Liver (tissue), 9 donors: ENCODE measurements around the gene SECTM1. TPM values are rescaled to one million over a fixed set of nuclear protein-coding genes. Genes with fewer than 3 reads are reported as not detected.
A peak's percentile ranks its signal among the peaks of the same experiment; 100 is the strongest.

Source experiments
- DNase-seq: peaks from one replicate; pipeline ENCODE4 v3.0.0-alpha.2; 2017; ENCODE audit warnings: low spot score
- H3K27ac ChIP-seq, 2 donors: one replicate each; pipeline ENCODE4 v1.7.0; 2013; ENCODE audit warnings: inconsistent platforms in 2 of 2, low read length in 2 of 2, control low read depth in 1 of 2, low read depth in 1 of 2, mild to moderate bottlenecking in 1 of 2
- H3K27me3 ChIP-seq, 4 donors: one replicate each; pipeline versions ENCODE4 v1.6.1 to v1.7.0; 2013; ENCODE audit warnings: low read length in 3 of 4, inconsistent platforms in 1 of 4, mild to moderate bottlenecking in 1 of 4, moderate library complexity in 1 of 4; ENCODE audit not compliant: control insufficient read depth in 4 of 4, insufficient read depth in 4 of 4
- H3K36me3 ChIP-seq, 4 donors: one replicate each; pipeline versions ENCODE4 v1.6.1 to v1.7.0; 2013; ENCODE audit warnings: low read length in 3 of 4, mild to moderate bottlenecking in 3 of 4, low read depth in 1 of 4, moderate library complexity in 1 of 4; ENCODE audit not compliant: control insufficient read depth in 4 of 4, insufficient read depth in 3 of 4
- H3K4me1 ChIP-seq, 4 donors: one replicate each; pipeline versions ENCODE4 v1.6.1 to v1.7.0; 2013; ENCODE audit warnings: low read length in 3 of 4, mild to moderate bottlenecking in 3 of 4, moderate library complexity in 1 of 4; ENCODE audit not compliant: control insufficient read depth in 4 of 4, insufficient read depth in 4 of 4
- H3K4me3 ChIP-seq, 3 donors: one replicate each; pipeline versions ENCODE4 v1.6.1 to v1.7.0; 2013; ENCODE audit warnings: low read length in 3 of 3, control low read depth in 1 of 3, low read depth in 1 of 3, mild to moderate bottlenecking in 1 of 3
- H3K9ac ChIP-seq, 2 donors: one replicate each; pipeline ENCODE4 v1.7.0; 2013; ENCODE audit warnings: low read length in 2 of 2, mild to moderate bottlenecking in 2 of 2, moderate library complexity in 2 of 2, control low read depth in 1 of 2, low read depth in 1 of 2
- H3K9me3 ChIP-seq, 4 donors: one replicate each; pipeline versions ENCODE4 v1.6.1 to v1.7.0; 2013; ENCODE audit warnings: low read length in 3 of 4; ENCODE audit not compliant: control insufficient read depth in 4 of 4
- EGR1 ChIP-seq, 2 donors: IDR thresholded peaks; 2 replicates each; pipeline ENCODE4 v1.6.1; 2016 to 2018; ENCODE audit warnings: antibody characterized with exemption in 2 of 2, low read depth in 2 of 2
- FOXA1 ChIP-seq: IDR thresholded peaks from 2 replicates; pipeline ENCODE4 v1.6.1; 2016; ENCODE audit warnings: antibody characterized with exemption
- FOXA2 ChIP-seq: IDR thresholded peaks from 2 replicates; pipeline ENCODE4 v1.6.1; 2016; ENCODE audit warnings: antibody characterized with exemption
- GABPA ChIP-seq, 2 donors: IDR thresholded peaks in 1 of 2; conservative IDR thresholded peaks in 1 of 2; 2 replicates each; pipeline ENCODE4 v1.6.1; 2016; ENCODE audit warnings: antibody characterized with exemption in 2 of 2, mild to moderate bottlenecking in 1 of 2, moderate library complexity in 1 of 2
- HNF4A ChIP-seq, 2 donors: conservative IDR thresholded peaks; 2 replicates each; pipeline ENCODE4 v1.6.1; 2016; ENCODE audit warnings: antibody characterized with exemption in 2 of 2, mild to moderate bottlenecking in 2 of 2
- HNF4G ChIP-seq: IDR thresholded peaks from 2 replicates; pipeline ENCODE4 v1.6.1; 2016; ENCODE audit warnings: antibody characterized with exemption
- JUND ChIP-seq, 2 donors: IDR thresholded peaks; 2 replicates each; pipeline ENCODE4 v1.6.1; 2016; ENCODE audit warnings: antibody characterized with exemption in 2 of 2
- RAD21 ChIP-seq, 2 donors: IDR thresholded peaks; 2 replicates each; pipeline ENCODE4 v1.6.1; 2016; ENCODE audit warnings: antibody characterized with exemption in 2 of 2, mild to moderate bottlenecking in 2 of 2
- RXRA ChIP-seq, 2 donors: IDR thresholded peaks; 2 replicates each; pipeline ENCODE4 v1.6.1; 2017 to 2018; ENCODE audit warnings: antibody characterized with exemption in 2 of 2, mild to moderate bottlenecking in 1 of 2
- SP1 ChIP-seq: IDR thresholded peaks from 2 replicates; pipeline ENCODE4 v1.6.1; 2018; ENCODE audit warnings: antibody characterized with exemption, mild to moderate bottlenecking
- TAF1 ChIP-seq: conservative IDR thresholded peaks from 2 replicates; pipeline ENCODE4 v1.6.1; 2016; ENCODE audit warnings: antibody characterized with exemption, mild to moderate bottlenecking
- YY1 ChIP-seq: IDR thresholded peaks from 2 replicates; pipeline ENCODE4 v1.6.1; 2016; ENCODE audit warnings: antibody characterized with exemption, mild to moderate bottlenecking
- WGBS: extraction: QIAGEN DNeasy Blood & Tissue Kit; methylation state at CpG from one replicate; pipeline ENCODE4 v1.1.7; 2013; 5-methylcytosine and 5-hydroxymethylcytosine counted together
- polyA plus RNA-seq, 2 donors: library from polyadenylated mRNA; stranded (reverse) in 1 of 2; unstranded in 1 of 2; fragments of 200-250 nt in 1 of 2; fragments of >200 nt in 1 of 2; fragmentation: Nextera tagmentation in 1 of 2; extraction: Ambion mirVana in 1 of 2; gene quantifications; one replicate each; pipeline versions ENCODE4 v1.2.1 to v1.2.3, GENCODE V29; 2013 to 2015
- total RNA-seq, 2 donors: library from RNA; depleted of rRNA; stranded (reverse); fragments of >200 nt; gene quantifications; one replicate each; pipeline ENCODE4 v1.2.3, GENCODE V29; 2014
- TF ChIP-seq, protein P1 (sequence below): IDR thresholded peaks from 2 replicates; pipeline ENCODE4 v1.6.1; 2016; ENCODE audit warnings: antibody characterized with exemption
- TF ChIP-seq, protein P2 (sequence below): fragments of 150-350 bp; IDR thresholded peaks from 2 replicates; pipeline ENCODE4 v1.5.1; 2017; ENCODE audit warnings: improper control_type of control experiment, low read depth, low read length; ENCODE audit not compliant: missing input control
- TF ChIP-seq, protein P3 (sequence below): IDR thresholded peaks from 2 replicates; pipeline ENCODE4 v1.6.1; 2016; ENCODE audit warnings: antibody characterized with exemption
- TF ChIP-seq, protein P4 (sequence below): IDR thresholded peaks from 2 replicates; pipeline ENCODE4 v1.6.1; 2016; ENCODE audit warnings: antibody characterized with exemption
- TF ChIP-seq, protein P5 (sequence below): IDR thresholded peaks from 2 replicates; pipeline ENCODE4 v1.6.1; 2016; ENCODE audit warnings: antibody characterized with exemption, mild to moderate bottlenecking
- donor health status: healthy.
- donor health status: healthy.
- donor health status: healthy.
- donor health status: healthy.
- donor health status: healthy.

Gene SECTM1
- total and polyA plus RNA-seq, 4 donors: 1.3 to 14.2 (median 4.6) TPM

DNA sequence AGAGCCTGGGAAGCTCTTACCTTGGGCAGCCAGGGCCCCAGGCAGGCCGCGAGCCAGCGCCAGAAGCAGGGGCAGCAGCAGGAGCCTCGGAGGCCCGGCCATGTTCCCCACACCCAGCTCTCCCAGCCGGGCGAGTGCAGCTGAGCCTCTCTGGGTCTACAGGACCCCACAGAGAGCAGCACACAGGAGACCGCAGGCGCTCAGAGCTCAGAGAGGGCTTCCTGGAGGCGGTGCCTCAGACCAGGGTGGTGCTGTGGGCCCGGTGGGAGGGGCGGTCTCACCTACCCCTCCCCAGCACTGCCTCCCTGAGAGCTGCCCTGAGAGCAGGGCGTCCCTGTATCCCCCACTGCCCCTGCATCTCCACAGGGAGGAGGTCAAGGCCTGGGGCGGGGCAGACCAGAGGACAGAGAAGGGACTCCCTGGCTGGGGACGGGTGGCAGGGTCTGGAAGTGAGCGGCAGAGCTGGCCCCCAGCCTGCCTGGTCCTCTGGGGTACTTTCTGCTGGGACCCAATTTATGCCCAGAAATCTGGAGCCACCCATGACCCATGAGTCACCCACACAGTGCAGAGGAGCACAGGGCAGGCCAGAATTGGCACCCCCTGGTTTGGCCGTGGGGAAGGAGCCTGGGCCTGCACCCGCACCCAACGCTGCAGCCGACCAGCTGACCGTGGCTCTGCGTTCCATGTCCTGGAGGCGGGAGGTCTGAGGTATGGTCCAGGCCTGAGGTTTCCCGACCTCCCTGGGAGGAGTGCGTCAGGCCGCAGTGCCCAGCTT is 16.0 kb downstream of the SECTM1 start, which contains the start of gene CD7:
Gene CD7, minus strand, starts transcription at position 215 of the 775 bp plus-strand sequence. Its CDS starts 113 bp downstream, at position 102.
- H3K4me1 ChIP-seq: peaks cover 4 to 13% (median 8%) of the 10 kb centered on the region in 4 donors
- H3K27ac ChIP-seq: no peak within 1 kb of the TSS
- H3K36me3 ChIP-seq: peaks cover 0 to 1% (median 0%) of the 10 kb centered on the region in 4 donors
- no peaks in the 10 kb centered on the region for H3K27me3 ChIP-seq
- 86% methylated on average over 26 of the region's 26 CpGs for WGBS
- TF ChIP-seq TAF1: no peak
- no peak for TF ChIP-seq HNF4A (conservative IDR thresholded peaks at IDR 0.05)
- TF ChIP-seq, protein P1, sequence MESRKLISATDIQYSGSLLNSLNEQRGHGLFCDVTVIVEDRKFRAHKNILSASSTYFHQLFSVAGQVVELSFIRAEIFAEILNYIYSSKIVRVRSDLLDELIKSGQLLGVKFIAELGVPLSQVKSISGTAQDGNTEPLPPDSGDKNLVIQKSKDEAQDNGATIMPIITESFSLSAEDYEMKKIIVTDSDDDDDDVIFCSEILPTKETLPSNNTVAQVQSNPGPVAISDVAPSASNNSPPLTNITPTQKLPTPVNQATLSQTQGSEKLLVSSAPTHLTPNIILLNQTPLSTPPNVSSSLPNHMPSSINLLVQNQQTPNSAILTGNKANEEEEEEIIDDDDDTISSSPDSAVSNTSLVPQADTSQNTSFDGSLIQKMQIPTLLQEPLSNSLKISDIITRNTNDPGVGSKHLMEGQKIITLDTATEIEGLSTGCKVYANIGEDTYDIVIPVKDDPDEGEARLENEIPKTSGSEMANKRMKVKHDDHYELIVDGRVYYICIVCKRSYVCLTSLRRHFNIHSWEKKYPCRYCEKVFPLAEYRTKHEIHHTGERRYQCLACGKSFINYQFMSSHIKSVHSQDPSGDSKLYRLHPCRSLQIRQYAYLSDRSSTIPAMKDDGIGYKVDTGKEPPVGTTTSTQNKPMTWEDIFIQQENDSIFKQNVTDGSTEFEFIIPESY: no peak
- TF ChIP-seq JUND (IDR thresholded peaks at IDR 0.05): no peak
- TF ChIP-seq, protein P2, sequence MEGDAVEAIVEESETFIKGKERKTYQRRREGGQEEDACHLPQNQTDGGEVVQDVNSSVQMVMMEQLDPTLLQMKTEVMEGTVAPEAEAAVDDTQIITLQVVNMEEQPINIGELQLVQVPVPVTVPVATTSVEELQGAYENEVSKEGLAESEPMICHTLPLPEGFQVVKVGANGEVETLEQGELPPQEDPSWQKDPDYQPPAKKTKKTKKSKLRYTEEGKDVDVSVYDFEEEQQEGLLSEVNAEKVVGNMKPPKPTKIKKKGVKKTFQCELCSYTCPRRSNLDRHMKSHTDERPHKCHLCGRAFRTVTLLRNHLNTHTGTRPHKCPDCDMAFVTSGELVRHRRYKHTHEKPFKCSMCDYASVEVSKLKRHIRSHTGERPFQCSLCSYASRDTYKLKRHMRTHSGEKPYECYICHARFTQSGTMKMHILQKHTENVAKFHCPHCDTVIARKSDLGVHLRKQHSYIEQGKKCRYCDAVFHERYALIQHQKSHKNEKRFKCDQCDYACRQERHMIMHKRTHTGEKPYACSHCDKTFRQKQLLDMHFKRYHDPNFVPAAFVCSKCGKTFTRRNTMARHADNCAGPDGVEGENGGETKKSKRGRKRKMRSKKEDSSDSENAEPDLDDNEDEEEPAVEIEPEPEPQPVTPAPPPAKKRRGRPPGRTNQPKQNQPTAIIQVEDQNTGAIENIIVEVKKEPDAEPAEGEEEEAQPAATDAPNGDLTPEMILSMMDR: no peak
- TF ChIP-seq, protein P3, sequence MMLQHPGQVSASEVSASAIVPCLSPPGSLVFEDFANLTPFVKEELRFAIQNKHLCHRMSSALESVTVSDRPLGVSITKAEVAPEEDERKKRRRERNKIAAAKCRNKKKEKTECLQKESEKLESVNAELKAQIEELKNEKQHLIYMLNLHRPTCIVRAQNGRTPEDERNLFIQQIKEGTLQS: no peak
- no peak for TF ChIP-seq SP1
- no peak for TF ChIP-seq RAD21 (IDR thresholded peaks at IDR 0.05)
- TF ChIP-seq GABPA (IDR thresholded peaks at IDR 0.05 in 1 of 2, conservative IDR thresholded peaks at IDR 0.05 in 1 of 2): no peak
- no peak for TF ChIP-seq YY1
- TF ChIP-seq FOXA2: no peak
- TF ChIP-seq RXRA (IDR thresholded peaks at IDR 0.05): no peak
- no peak for TF ChIP-seq FOXA1
- no peak for TF ChIP-seq EGR1 (IDR thresholded peaks at IDR 0.05; ENCODE audit: low read depth in 2 of 2)
- H3K9me3 ChIP-seq: no peaks in the 10 kb centered on the region
- DNase-seq: no peak
- peak within 1 kb of the TSS in 1 of 3 donors; percentile 2 for H3K4me3 ChIP-seq
- no peak within 1 kb of the TSS for H3K9ac ChIP-seq

DNA sequence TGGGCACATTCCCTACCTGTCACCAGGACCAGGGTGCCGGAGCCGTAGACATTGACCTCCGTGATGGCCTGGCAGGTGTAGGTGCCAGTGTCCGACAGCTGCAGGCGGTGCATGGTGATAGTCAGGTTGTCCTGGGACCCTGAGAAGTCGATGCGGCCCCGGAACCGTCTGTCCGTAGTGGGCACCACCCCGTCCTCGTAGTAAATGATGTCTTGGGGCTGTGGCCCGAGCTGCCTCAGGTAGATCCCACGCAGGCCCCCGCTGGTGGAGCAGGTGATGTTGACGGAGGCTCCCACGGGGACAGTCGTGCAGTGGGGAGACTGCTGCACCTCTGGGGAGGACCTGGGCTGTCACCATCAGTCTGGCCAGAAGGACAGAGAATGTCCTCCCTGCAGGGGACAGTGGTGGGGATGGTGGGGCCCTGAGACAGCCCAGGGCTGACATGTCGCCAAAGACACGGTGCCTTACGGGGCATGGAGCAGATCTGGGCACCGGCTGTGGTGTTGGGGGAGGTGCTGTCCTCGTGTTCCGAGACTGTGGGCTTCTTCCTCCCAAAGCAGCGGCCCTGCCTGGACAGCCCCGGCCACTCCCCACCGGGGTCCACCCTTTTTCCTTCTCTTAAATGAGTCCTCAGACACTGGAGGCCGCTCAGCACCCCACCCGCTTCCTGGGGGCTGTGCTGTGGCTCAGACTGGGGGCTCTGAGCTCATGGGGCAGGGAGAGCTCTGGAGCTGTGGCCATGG is 16.7 kb downstream of the SECTM1 start:
- 85% methylated on average over 29 of the region's 29 CpGs for WGBS
- no peak for TF ChIP-seq FOXA2
- no peak for TF ChIP-seq HNF4A (conservative IDR thresholded peaks at IDR 0.05)
- no peak for TF ChIP-seq RAD21 (IDR thresholded peaks at IDR 0.05)
- TF ChIP-seq, protein P4, sequence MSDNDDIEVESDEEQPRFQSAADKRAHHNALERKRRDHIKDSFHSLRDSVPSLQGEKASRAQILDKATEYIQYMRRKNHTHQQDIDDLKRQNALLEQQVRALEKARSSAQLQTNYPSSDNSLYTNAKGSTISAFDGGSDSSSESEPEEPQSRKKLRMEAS: no peak
- no peak for TF ChIP-seq FOXA1
- TF ChIP-seq YY1: no peak
- TF ChIP-seq HNF4G: no peak
- TF ChIP-seq RXRA (IDR thresholded peaks at IDR 0.05): no peak
- no peak for TF ChIP-seq EGR1 (IDR thresholded peaks at IDR 0.05; ENCODE audit: low read depth in 2 of 2)
- TF ChIP-seq, protein P2: no peak
- TF ChIP-seq TAF1: no peak
- TF ChIP-seq, protein P5, sequence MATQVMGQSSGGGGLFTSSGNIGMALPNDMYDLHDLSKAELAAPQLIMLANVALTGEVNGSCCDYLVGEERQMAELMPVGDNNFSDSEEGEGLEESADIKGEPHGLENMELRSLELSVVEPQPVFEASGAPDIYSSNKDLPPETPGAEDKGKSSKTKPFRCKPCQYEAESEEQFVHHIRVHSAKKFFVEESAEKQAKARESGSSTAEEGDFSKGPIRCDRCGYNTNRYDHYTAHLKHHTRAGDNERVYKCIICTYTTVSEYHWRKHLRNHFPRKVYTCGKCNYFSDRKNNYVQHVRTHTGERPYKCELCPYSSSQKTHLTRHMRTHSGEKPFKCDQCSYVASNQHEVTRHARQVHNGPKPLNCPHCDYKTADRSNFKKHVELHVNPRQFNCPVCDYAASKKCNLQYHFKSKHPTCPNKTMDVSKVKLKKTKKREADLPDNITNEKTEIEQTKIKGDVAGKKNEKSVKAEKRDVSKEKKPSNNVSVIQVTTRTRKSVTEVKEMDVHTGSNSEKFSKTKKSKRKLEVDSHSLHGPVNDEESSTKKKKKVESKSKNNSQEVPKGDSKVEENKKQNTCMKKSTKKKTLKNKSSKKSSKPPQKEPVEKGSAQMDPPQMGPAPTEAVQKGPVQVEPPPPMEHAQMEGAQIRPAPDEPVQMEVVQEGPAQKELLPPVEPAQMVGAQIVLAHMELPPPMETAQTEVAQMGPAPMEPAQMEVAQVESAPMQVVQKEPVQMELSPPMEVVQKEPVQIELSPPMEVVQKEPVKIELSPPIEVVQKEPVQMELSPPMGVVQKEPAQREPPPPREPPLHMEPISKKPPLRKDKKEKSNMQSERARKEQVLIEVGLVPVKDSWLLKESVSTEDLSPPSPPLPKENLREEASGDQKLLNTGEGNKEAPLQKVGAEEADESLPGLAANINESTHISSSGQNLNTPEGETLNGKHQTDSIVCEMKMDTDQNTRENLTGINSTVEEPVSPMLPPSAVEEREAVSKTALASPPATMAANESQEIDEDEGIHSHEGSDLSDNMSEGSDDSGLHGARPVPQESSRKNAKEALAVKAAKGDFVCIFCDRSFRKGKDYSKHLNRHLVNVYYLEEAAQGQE: no peak

More for the DNA sequence above, 16.7 kb downstream of the SECTM1 start:
- H3K9ac ChIP-seq: no peak overlapping the region
- no peak for DNase-seq
- no peak overlapping the region for H3K27ac ChIP-seq
- peaks cover 4 to 13% (median 8%) of the 10 kb centered on the region in 4 donors for H3K4me1 ChIP-seq
- H3K36me3 ChIP-seq: peaks cover 0 to 1% (median 0%) of the 10 kb centered on the region in 4 donors
- no peaks in the 10 kb centered on the region for H3K27me3 ChIP-seq
- H3K4me3 ChIP-seq: peak overlapping the region in 1 of 3 donors; percentile 1
- H3K9me3 ChIP-seq: no peaks in the 10 kb centered on the region
